NB4 (cell line): Measurements from ENCODE around the gene CDR2.

Source experiments
- CTCF ChIP-seq: IDR thresholded peaks from one replicate; pipeline ENCODE4 v1.5.1; 2012; ENCODE audit warnings: low read depth, low read length
- POLR2A ChIP-seq: IDR thresholded peaks from 2 replicates; pipeline ENCODE4 v1.6.1; 2011; ENCODE audit warnings: mild to moderate bottlenecking; ENCODE audit not compliant: insufficient read length; ENCODE audit errors: extremely low read depth

GRCh38 chr16:22407486-22407885 lies 33.1 kb upstream of the CDR2 start:
- no peak for TF ChIP-seq CTCF
- no peak for TF ChIP-seq POLR2A
